DMS153 (cell line): Measurements from ENCODE around the gene DCDC2B.
A peak's percentile ranks its signal among the peaks of the same experiment; 100 is the strongest.

Source experiments
- DNase-seq: peaks from one replicate; lab custom pipeline; 2025; lab: John Stamatoyannopoulos, UW

Gene DCDC2B

DNA sequence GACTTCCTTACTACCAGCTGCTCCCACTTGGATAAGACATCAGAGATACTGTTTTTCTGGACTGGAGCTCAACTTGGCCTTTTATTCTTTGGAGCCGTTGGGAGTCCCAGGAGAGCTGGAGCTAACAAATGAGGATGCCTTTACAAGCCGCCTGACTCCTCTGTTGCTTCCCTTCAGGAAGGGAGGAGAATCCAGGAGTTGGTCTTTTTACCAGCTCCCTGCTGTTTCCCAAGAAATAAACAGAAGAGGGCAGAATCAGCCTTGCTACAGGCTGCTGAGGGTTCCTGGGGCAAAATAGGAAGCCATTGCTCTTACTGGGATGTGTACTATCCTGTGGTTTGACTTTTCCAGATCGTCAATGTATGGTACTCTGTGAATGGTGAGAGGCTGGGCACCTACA lies 14.8 kb downstream of the DCDC2B start:
- DNase-seq: no peak

DNA sequence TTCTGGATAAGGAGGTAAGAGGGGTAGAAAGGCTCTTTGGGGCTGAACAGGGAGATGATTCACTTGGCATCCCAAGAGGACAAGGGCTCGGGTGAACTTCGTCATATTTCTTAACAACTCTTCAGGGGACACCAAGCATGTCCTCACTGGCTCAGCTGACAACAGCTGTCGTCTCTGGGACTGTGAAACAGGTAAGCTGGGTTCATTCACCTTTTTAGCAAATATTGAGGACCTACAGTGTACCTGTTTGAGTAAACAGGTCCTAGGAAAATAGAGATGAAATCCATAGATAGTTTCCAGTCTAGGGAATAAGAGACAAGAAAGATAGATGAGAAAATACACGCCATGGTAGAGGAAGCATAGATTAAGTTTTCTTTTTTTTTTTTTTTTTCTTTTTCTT lies 15.4 kb downstream of the DCDC2B start:
- no peak for DNase-seq

DNA sequence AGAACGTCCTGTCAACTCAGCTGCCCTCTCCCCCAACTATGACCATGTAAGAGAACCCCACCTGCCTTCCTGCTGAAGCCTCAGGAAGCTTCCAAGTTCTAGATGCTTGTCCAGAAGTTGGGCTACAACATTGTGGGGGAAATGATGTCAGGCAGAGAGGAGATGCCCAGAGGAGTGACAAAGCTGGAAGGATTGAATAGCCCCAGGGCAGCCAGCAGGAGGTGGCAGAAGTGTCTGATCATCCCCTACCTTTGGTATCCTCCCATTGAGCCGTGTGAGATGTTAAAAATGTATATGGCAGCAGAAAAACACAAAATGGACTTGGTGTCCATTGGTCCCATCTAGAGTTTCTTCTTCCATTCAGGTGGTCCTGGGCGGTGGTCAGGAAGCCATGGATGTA lies 19.9 kb downstream of the DCDC2B start:
- no peak for DNase-seq

DNA sequence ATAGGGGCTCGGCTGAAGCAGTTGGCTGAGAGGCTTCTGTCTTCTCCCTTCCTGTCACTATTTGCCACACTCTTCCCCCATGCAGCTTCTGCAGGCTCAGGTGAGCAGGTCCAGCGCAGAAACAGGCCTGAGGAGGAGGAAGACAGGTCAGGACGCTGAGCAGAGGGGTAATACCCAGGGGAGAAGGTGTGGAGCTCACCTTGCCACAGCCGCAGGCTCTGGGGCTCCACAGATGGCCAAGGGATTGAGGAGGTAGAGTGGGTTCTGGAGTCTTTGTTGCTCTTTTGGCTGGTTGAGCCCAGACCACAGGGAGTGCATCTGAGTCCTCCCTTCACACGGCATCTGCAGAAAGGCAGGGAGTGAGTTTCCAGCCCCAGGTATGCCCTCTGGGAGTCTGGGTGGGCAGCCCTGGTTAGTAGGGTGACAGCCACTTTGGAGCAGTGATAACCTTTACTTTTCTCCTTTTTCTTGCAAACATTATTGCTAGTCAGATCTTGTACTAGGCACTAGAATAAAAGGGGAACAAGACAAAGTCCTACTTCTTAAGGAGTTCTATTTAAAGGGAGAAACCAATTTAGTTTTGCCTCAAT lies 23.0 kb downstream of the DCDC2B start:
- no peak for DNase-seq

DNA sequence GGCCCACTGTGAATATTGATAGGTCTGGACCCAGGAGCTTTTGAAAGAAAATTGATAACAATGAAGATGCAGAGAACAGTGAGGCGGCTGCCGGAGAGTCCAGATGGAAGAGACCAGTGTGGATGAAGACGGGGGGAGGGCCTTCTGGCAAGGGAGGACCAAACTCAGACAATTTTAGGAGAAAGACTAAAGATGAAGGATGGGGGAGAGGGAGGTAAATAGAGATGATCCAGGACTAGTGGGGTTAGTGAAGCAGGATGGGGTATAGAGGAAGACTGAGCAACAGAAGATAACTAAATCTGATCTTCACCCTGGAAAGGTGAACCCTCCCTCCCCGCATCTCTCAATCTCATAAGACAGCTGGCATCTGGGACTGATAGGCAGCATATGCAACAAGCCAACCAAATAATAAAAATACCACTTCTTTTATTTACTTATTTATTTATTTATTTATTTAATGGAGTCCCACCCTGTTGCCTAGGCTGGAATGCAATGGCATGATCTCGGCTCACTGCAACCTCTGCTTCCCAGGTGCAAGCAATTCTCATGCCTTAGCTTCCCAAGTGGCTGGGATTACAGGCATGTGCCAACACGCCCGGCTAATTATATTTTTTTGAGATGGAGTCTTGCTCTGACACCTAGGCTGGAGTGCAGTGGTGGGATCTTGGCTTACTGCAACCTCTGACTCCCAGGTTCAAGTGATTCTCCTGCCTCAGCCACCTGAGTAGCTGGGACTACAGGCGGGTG lies 23.8 kb downstream of the DCDC2B start:
- no peak for DNase-seq

DNA sequence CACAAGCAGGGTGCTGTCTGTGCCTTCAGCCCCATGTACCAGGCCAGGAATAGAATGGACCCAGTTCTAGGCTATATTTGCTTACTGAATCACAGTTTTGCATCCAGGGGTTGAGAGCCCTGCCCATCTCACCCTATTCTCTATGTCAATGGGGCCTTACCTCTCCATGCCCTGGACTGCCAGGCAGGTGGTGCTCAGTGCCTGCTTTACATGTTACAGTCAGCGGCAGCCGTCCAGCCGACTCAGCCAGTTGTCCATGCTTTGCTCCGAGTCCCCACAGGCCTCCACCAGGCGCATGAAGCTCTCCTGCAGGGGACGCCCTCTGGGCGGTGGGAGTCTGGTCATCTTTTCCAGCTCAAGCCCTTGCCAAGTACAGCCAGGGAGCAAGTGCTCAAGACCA lies 25.9 kb downstream of the DCDC2B start:
- DNase-seq: no peak

DNA sequence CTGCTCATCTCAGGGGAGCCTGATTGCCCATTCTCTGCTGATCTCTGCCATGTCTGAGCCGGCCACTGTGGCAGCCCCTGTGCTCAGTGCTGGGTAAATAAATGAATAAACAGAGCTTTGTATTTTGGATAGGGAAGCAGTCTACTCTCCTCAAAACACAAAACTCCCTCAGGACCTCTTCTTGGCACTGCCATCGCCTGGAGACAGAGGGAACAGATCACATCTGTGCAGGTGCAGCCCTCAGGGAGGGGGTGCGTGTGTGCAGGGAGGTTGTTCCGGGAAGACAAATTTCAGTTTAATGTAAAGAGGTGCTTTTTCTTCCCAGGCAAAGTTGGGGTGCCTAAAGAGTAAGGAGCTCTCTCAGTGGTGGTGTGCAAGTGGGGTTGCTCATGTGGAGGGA lies 30.4 kb downstream of the DCDC2B start:
- peak; percentile 73 for DNase-seq

DNA sequence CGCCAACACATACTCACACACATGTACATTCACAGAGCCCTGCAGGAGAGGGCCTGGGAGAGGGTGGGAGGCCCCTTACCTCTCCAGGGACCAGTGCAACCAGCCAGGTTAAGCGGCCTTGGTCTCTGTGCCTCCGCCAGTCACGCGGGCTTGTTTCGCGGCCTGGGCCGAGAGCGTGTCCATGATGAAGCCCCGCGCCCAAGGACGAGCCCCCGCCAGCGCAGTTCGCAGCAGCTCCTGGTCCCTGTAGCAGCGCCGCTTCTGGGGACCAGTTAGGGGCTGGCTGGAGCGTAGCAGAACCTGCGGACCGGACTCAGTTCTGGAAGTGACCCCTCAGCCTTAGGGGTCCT lies 30.9 kb downstream of the DCDC2B start:
- DNase-seq: peak; percentile 60

DNA sequence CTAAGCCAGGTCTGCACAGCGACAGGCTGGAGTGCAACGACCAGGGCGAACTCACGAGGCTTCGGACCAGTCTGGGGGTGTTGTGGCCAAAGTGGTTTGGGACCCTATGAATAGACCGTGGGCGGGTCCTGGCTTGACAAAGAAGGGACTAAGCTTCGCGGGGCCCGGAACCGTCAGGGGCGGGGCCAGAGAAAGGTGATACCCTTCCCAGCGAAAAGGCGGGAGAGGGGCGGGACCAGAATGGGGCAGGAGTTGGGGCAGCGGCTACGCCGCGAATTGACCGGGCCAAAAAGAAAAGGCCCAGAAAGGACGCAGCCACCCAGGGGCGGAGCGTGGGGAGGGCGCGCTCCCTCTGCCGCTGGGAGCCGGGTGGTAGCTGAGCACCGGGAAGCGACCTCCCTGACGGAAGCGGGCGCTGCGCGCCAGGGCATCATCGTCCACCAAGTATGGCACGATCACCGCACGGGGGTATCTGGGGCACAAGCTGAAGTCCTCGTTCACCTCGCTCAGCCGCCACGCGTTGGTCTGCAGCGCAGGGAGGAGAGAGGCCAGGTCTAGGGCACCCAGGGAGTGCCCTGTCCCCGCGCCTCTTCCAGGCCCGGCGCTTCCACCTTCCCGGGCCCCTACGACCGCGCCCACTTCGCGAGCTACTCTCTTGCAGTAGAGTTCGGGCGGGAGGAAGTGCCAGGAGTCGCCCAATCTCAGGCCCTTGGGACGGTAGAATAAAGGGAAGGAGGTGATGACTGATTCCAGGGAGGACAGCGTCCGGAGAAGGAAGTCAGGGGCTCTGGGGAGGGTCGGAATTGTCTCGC lies 31.5 kb downstream of the DCDC2B start:
- peak; percentile 97 for DNase-seq

DNA sequence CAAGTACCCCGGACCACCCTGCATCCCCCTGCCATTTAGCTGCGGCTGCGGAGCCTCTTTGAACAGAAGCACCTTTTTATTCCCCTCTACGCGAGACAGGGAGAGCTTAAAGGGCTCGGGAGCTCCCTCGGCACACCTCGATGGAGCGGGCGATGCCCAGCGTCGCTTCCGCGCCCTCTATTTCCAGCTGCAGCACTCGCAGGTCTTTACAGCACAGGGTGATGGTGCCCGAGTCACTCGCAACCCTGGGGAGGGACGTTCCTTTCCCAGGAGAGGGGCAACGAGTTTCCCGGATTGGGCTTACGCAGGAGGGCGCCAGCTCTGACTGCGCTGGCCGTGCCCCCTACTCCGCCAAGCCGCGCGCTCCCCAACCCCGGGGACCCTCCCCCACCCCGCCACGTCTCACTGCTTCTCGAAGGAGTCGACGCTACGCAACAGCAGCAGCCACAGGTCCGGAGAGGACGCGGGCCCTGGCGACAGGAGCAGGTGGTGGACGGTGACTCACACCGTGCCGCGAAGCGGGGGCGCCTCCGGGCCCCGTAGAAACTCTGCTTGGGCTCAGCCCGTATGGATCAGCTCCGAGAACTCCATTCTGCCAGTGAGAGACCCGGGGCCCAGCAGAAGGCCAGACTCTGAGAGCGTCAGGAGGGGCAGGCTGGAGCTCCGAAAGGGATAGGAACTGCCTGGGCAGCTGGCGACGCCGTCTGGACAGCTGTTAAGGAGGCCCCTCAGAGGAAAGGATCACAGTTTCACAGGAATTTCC lies 32.3 kb downstream of the DCDC2B start:
- DNase-seq: peak; percentile 77

DNA sequence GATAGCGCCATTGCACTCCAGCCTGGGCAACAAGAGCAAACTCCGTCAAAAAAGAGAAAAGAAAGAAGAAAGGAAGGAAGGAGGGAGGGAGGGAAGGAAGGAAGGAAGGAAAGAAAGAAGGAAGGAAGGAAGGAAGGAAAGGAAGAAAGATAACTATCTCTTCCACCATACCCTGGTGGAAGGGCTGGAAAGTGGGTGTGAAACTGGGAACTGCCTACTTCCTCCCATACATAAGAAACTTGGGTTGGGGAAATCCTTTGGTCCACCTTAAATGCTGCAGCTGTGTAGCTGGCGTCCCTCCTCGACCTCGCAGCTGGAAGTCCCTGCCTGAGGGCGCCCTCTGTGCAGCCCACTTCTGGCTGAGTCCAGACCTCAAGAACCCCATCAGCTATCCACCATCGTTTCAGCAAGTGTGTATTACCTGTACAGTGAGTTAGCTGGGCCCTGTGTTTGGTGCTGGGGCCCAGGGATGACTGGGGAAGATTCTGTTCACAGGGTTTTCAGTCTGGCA lies 33.5 kb downstream of the DCDC2B start:
- no peak for DNase-seq

DNA sequence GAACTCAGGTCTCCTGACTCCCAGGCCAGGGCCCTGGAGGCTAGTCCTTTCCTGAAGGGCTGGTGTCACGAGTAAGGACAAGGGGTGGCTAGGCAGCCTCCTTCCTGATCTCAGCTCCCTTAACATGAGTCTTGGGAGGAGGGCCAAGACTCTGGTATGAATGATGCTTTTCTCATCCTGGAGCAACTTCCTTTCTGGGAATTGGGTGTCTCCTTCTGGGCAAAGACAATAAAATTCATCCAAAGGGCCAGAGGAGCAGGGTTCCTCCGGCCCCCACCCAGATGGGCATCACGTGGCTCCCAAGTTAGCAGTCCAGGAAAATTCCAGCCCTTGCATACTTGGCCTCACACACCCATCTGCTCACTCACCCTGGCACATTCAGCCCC lies 38.0 kb downstream of the DCDC2B start, which contains the start of gene FAM167B:
FAM167B (plus strand) TSS at position 335 of the 386 bp plus-strand sequence. CDS start 200 bp downstream, outside the sequence.
- no peak for DNase-seq

DNA sequence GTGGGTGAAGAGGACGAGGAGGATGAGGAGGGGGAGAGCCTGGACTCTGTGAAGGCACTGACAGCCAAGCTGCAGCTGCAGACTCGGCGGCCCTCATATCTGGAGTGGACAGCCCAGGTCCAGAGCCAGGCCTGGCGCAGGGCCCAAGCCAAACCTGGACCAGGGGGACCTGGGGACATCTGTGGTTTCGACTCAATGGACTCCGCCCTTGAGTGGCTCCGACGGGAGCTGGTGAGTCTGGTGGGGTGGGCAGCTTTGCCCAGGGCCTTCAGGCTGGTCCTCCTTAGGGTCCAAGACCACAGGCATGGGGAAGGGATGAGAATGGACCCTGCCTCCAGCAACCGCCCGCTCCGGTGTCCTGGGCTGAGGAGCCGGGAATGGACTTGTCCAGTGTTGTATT lies 38.6 kb downstream of the DCDC2B start:
- no peak for DNase-seq

DNA sequence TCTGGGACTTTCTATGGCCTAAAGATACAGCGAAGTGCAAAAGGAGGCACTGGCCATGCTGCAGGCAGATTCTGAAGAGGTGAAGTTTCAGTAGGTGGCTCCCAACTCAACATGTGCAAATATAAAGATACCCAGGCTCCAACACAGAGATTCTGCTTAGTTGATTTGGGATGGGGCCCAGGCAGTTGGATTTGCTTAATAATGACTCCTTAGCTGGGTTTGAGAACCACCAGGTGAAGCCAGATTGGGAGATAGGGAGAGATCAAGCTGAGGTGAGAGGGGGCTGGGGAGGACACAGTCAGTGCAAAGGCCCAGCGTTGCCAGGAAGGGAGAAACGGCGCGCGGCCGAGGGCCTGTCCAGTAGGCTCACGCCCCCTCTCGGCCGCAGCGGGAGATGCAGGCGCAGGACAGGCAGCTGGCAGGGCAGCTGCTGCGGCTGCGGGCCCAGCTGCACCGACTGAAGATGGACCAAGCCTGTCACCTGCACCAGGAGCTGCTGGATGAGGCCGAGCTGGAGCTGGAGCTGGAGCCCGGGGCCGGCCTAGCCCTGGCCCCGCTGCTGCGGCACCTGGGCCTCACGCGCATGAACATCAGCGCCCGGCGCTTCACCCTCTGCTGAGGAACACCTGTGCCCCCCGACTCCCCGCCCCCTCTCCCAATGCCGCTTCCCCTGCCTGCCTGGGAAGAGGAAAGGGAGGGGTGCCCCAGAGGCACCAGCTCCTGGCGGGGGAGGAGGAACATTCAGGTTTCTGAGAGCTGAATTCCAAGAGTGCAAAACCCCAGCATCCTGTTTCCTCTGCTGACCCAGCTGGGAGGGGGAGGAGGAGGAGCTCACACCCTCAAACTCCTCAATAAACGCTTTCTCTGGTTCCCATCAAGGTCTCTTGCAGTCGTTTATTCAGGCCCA lies 39.3 kb downstream of the DCDC2B start:
- DNase-seq: peak; percentile 90

DNA sequence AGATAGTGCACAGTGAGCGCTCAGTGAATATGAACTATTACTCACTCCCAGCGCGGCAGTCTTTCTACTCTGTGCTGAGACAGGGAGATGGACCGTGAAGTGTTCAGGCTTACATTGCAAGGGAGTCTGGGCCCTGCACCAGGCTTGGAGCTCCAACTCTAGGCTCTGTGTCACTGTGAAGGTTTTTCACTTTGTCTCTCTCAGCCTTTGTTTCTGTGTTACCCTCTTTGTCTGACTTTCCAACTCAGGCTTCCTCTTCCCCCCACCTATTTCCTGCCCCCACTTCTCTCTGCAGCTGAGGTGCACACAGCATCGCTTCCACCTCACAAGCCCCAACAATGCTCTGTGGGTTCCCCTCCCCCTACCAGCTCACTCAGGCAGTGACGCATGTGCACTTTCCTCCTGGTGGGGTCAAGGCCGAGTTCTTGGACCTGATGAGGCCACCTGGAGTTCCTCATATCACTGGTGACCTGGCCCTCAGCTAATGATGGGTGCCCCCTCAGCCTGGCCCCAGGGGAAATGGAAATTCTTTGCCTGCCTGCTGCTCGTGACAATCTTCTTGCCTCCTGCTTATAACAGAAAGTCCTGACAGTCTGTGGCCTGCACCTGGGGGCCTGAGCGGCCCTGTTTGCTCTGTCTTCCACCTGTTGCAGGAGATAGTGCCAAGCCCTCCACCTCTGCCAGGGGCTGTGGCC lies 41.1 kb downstream of the DCDC2B start:
- no peak for DNase-seq

DNA sequence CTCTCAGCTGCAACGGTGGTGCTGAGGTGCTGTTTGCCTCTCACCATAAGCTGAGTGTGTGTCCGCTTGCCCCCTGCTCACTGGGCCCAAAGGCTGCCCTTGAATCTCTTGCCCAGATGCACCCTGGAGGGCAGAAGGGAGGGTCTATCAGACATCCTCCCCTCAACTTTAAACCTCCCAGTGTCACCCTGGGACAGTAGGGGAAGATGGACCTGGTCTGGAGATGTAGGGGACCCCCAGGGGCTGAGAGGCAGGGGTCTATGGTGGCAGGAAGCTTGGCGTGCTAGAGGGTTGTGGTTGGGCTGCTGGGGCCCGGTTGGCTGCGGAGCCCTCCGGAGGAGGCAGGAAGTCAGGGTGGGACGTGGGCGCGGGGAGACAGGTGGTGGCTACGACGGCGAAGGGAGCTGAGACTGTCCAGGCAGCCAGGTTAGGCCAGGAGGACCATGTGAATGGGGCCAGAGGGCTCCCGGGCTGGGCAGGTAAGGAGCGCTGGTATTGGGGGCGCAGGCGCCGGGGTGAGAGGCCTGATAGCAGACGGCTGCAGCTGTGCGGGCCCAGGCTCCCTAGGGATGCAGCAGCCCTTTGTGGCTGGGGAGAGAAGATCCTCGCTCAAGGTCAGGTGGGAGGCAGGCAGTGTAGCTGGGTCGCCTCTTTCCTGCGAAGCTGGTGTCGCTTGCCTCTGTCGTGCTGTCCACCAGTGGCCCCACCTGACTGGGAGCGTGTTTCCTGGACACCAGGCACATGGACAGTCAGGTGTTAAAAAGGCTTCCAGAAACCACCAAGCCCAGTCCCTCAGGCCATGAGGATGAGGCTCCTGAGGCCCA lies 42.2 kb downstream of the DCDC2B start, which contains the start of gene LCK:
LCK (plus strand) TSS at position 373 of the 824 bp plus-strand sequence. CDS start 23,065 bp downstream, outside the sequence.
- no peak for DNase-seq

DNA sequence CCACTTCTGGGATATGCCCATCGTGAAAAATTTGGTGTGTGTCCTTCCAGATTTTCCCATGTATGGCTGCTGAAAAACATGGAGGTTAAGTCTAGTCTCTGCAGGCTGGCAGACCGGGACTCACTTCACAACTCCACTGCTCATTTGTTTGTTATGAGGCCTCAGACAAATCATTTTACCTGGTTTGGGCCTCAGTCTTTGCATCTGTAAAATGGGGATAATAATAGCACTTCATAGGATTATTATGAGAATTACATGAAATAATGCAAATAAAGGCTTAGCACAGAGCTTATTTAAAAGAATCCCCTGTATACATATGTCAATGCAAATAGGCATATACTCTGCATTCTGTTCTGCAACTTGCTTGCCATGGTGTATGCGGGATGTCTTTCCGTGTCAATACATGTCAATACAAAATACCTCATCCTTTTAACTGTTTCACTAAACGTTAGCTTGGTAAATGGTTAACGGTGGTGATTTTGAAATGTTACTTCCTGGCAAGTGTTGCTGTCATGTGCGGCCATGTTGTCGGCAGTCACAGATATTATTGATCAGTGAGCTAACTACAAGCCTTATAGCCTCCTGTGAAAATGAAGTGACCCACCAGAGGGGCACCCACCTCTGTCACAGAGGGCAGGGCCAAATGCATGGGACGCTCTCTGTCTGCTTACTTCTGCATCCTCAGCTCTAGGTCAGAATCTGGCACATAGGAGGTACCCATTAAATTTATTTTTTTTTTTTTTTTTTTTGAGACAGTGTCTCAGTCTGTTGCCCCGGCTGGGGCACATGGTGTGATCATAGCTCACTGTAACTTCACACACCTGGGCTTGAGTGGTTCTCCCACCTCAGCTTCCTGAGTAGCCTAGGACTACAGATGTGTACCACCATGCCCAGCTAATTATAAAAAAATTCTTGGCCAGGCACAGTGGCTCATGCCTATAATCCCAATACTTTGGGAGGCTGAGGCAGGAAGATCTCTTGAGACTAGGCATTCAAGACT lies 46.5 kb downstream of the DCDC2B start:
- no peak for DNase-seq
